Panc1 (cell line): ENCODE measurements around the gene BOC.

Experiments
- POLR2AphosphoS5 ChIP-seq: IDR thresholded peaks from 2 replicates; pipeline ENCODE4 v1.6.1; 2012; ENCODE audit warnings: mild to moderate bottlenecking, low read depth, low read length, moderate library complexity
- REST ChIP-seq, 2 experiments: IDR thresholded peaks; 2 replicates each; pipeline ENCODE4 v1.6.1; 2011 to 2012; ENCODE audit warnings: low read depth in 2 of 2, control low read depth in 1 of 2, low read length in 1 of 2, mild to moderate bottlenecking in 1 of 2, moderate library complexity in 1 of 2; ENCODE audit not compliant: insufficient read depth in 1 of 2
- TCF7L2 ChIP-seq: IDR thresholded peaks from 2 replicates; pipeline ENCODE4 v1.6.1; 2011; ENCODE audit warnings: mild to moderate bottlenecking, low read depth, low read length, inconsistent platforms
- TF ChIP-seq, protein P1 (sequence below): fragments of 450-650 bp; IDR thresholded peaks from 2 replicates; pipeline ENCODE4 v1.5.1; 2017; ENCODE audit warnings: mild to moderate bottlenecking

GRCh38 chr3:113310960-113311359, 99.6 kb downstream of the BOC start:
- TF ChIP-seq, protein P1, sequence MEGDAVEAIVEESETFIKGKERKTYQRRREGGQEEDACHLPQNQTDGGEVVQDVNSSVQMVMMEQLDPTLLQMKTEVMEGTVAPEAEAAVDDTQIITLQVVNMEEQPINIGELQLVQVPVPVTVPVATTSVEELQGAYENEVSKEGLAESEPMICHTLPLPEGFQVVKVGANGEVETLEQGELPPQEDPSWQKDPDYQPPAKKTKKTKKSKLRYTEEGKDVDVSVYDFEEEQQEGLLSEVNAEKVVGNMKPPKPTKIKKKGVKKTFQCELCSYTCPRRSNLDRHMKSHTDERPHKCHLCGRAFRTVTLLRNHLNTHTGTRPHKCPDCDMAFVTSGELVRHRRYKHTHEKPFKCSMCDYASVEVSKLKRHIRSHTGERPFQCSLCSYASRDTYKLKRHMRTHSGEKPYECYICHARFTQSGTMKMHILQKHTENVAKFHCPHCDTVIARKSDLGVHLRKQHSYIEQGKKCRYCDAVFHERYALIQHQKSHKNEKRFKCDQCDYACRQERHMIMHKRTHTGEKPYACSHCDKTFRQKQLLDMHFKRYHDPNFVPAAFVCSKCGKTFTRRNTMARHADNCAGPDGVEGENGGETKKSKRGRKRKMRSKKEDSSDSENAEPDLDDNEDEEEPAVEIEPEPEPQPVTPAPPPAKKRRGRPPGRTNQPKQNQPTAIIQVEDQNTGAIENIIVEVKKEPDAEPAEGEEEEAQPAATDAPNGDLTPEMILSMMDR = no peak
- TF ChIP-seq POLR2AphosphoS5 (no peak), REST (IDR thresholded peaks at IDR 0.05; ENCODE audit: insufficient read depth in 1 of 2, low read depth in 2 of 2, low read length in 1 of 2) (no peak), TCF7L2 (no peak)
